Type B pancreatic cell (in vitro differentiated cells): ENCODE results near the gene SLC7A8. TPM values are rescaled to one million over a fixed set of nuclear protein-coding genes. Genes with fewer than 3 reads are reported as not detected.

Source experiments
- DNase-seq: peaks from one replicate; pipeline ENCODE4 v3.0.0; 2021; ENCODE audit warnings: mixed read lengths; ENCODE audit not compliant: unreplicated experiment; ENCODE audit errors: extremely low spot score
- H3K27ac Mint-ChIP-seq: 2 replicates; pipeline ENCODE4 v1.8.0; 2021; ENCODE audit warnings: mild to moderate bottlenecking, mixed read lengths
- H3K27me3 Mint-ChIP-seq: 2 replicates; pipeline ENCODE4 v1.8.0; 2021; ENCODE audit warnings: mixed read lengths
- H3K36me3 Mint-ChIP-seq: 2 replicates; pipeline ENCODE4 v1.8.0; 2021; ENCODE audit warnings: mixed read lengths
- H3K4me1 Mint-ChIP-seq: one replicate; pipeline ENCODE4 v1.8.0; 2021; ENCODE audit warnings: mixed read lengths; ENCODE audit not compliant: unreplicated experiment
- H3K4me3 Mint-ChIP-seq: 2 replicates; pipeline ENCODE4 v1.8.0; 2021; ENCODE audit warnings: mild to moderate bottlenecking, mixed read lengths
- H3K9me3 Mint-ChIP-seq: 2 replicates; pipeline ENCODE4 v1.8.0; 2021; ENCODE audit warnings: mixed read lengths
- CTCF ChIP-seq: fragments of 200-600 bp; sonication (generic); conservative IDR thresholded peaks from 2 replicates; pipeline ENCODE4 v1.5.0; 2021; ENCODE audit warnings: antibody characterized with exemption, mild to moderate bottlenecking
- total RNA-seq: library from RNA; stranded (reverse); gene quantifications from 2 replicates; pipeline ENCODE4 v1.2.1, GENCODE V29; 2021; ENCODE audit warnings: low replicate concordance

Gene SLC7A8
- total RNA-seq, 1 donor from 2014 or later: 56.1 TPM

GRCh38 chr14:23147676-23148075 lies 35.8 kb downstream of the SLC7A8 start:
- no peak for DNase-seq
- Mint-ChIP-seq H3K27ac (no peak overlapping the region), H3K4me1 (peaks cover 11% of the 10 kb centered on the region), H3K9me3 (no peaks in the 10 kb centered on the region), H3K27me3 (no peaks in the 10 kb centered on the region), H3K36me3 (peaks cover 17% of the 10 kb centered on the region), H3K4me3 (no peak overlapping the region)
- TF ChIP-seq CTCF: no peak

GRCh38 chr14:23146980-23147379 lies 36.5 kb downstream of the SLC7A8 start:
- peaks cover 17% of the 10 kb centered on the region for H3K36me3 Mint-ChIP-seq
- H3K27ac Mint-ChIP-seq: no peak overlapping the region
- no peak for TF ChIP-seq CTCF
- H3K4me1 Mint-ChIP-seq: peaks cover 12% of the 10 kb centered on the region
- DNase-seq: no peak
- no peak overlapping the region for H3K4me3 Mint-ChIP-seq
- no peaks in the 10 kb centered on the region for H3K27me3 Mint-ChIP-seq
- no peaks in the 10 kb centered on the region for H3K9me3 Mint-ChIP-seq

GRCh38 chr14:23146351-23146910 lies 37.0 kb downstream of the SLC7A8 start:
- H3K9me3 Mint-ChIP-seq: no peaks in the 10 kb centered on the region
- peaks cover 17% of the 10 kb centered on the region for H3K4me1 Mint-ChIP-seq
- no peak for TF ChIP-seq CTCF
- DNase-seq: no peak
- no peak overlapping the region for H3K27ac Mint-ChIP-seq
- no peaks in the 10 kb centered on the region for H3K27me3 Mint-ChIP-seq
- H3K4me3 Mint-ChIP-seq: no peak overlapping the region
- H3K36me3 Mint-ChIP-seq: peaks cover 17% of the 10 kb centered on the region

- no peak overlapping the region for H3K4me3 Mint-ChIP-seq
- no peaks in the 10 kb centered on the region for H3K27me3 Mint-ChIP-seq
- DNase-seq: no peak
- H3K36me3 Mint-ChIP-seq: peaks cover 17% of the 10 kb centered on the region
- TF ChIP-seq CTCF: no peak
- no peaks in the 10 kb centered on the region for H3K9me3 Mint-ChIP-seq
- peak overlapping the region; percentile 29 for H3K27ac Mint-ChIP-seq
- peaks cover 17% of the 10 kb centered on the region for H3K4me1 Mint-ChIP-seq
Measured at GRCh38 chr14:23145794-23146350, 37.6 kb downstream of the SLC7A8 start.

- no peaks in the 10 kb centered on the region for H3K9me3 Mint-ChIP-seq
- H3K27ac Mint-ChIP-seq: no peak overlapping the region
- DNase-seq: no peak
- H3K4me1 Mint-ChIP-seq: peaks cover 12% of the 10 kb centered on the region
- no peak overlapping the region for H3K4me3 Mint-ChIP-seq
- TF ChIP-seq CTCF: no peak
- no peaks in the 10 kb centered on the region for H3K27me3 Mint-ChIP-seq
- peaks cover 20% of the 10 kb centered on the region for H3K36me3 Mint-ChIP-seq
Measured at GRCh38 chr14:23143911-23144310, 39.5 kb downstream of the SLC7A8 start.

GRCh38 chr14:23142826-23143225 lies 40.6 kb downstream of the SLC7A8 start:
- Mint-ChIP-seq H3K4me3 (no peak overlapping the region), H3K27ac (no peak overlapping the region)
- no peak for TF ChIP-seq CTCF

More at GRCh38 chr14:23142826-23143225, 40.6 kb downstream of the SLC7A8 start:
- no peak for DNase-seq
- H3K4me1 Mint-ChIP-seq: peaks cover 12% of the 10 kb centered on the region
- H3K36me3 Mint-ChIP-seq: peaks cover 16% of the 10 kb centered on the region
- no peaks in the 10 kb centered on the region for H3K27me3 Mint-ChIP-seq
- no peaks in the 10 kb centered on the region for H3K9me3 Mint-ChIP-seq
